GM23338 (cell line): Measurements from ENCODE around the gene TTLL5. TPM values are rescaled to one million over a fixed set of nuclear protein-coding genes. Genes with fewer than 3 reads are reported as not detected.

Experiments used
- ATAC-seq: fragments of 200-7000 bp; cut with Tn5 transposase; 3 replicates; pipeline ENCODE4 v1.9.1; 2020
- DNase-seq: peaks from one replicate; pipeline ENCODE4 v3.0.0-alpha.2; 2015; ENCODE audit warnings: low spot score
- H2AFZ ChIP-seq: fragments of 200-600 bp; sonication (generic); 2 replicates; pipeline ENCODE4 v1.8.0; 2016; ENCODE audit warnings: antibody characterized with exemption, mild to moderate bottlenecking, moderate library complexity
- H3F3A ChIP-seq: fragments of 200-600 bp; sonication (generic); replicated peaks from 2 replicates; pipeline ENCODE4 v1.8.0; 2017; ENCODE audit warnings: antibody characterized with exemption, mixed run types, low read depth
- H3K27ac ChIP-seq: fragments of 200-600 bp; sonication (generic); 2 replicates; pipeline ENCODE4 v1.6.1; 2016; ENCODE audit warnings: low read depth
- H3K27me3 ChIP-seq: fragments of 200-600 bp; sonication (generic); 2 replicates; pipeline ENCODE4 v1.8.0; 2016; ENCODE audit warnings: mild to moderate bottlenecking, mixed run types, moderate library complexity; ENCODE audit not compliant: insufficient read depth
- H3K36me3 ChIP-seq: fragments of 200-600 bp; sonication (generic); 2 replicates; pipeline ENCODE4 v1.8.0; 2016; ENCODE audit warnings: mild to moderate bottlenecking; ENCODE audit not compliant: insufficient read depth
- H3K4me1 ChIP-seq: fragments of 200-600 bp; sonication (generic); 2 replicates; pipeline ENCODE4 v1.8.0; 2016; ENCODE audit warnings: mild to moderate bottlenecking, moderate library complexity; ENCODE audit not compliant: insufficient read depth
- H3K4me2 ChIP-seq: fragments of 200-600 bp; sonication (generic); 2 replicates; pipeline ENCODE4 v1.7.1; 2017; ENCODE audit warnings: mixed run types
- H3K4me3 ChIP-seq: fragments of 200-600 bp; sonication (generic); 2 replicates; pipeline ENCODE4 v1.6.1; 2016; ENCODE audit warnings: mixed run types
- H3K79me2 ChIP-seq: fragments of 200-600 bp; sonication (generic); replicated peaks from 2 replicates; pipeline ENCODE4 v1.8.0; 2017; ENCODE audit warnings: mild to moderate bottlenecking; ENCODE audit not compliant: insufficient read depth
- H3K9me2 ChIP-seq: fragments of 200-600 bp; sonication (generic); 2 replicates; pipeline ENCODE4 v1.8.0; 2017; ENCODE audit not compliant: insufficient read depth
- H4K20me1 ChIP-seq: fragments of 200-600 bp; sonication (generic); replicated peaks from 2 replicates; pipeline ENCODE4 v1.8.0; 2017; ENCODE audit warnings: mild to moderate bottlenecking; ENCODE audit not compliant: insufficient read depth
- H3K27ac Mint-ChIP-seq: 2 replicates; pipeline ENCODE4 v1.8.0; 2020; ENCODE audit warnings: inconsistent platforms, mild to moderate bottlenecking, moderate library complexity, mixed read lengths
- H3K27me3 Mint-ChIP-seq: 3 replicates; pipeline ENCODE4 v1.8.0; 2022; ENCODE audit warnings: low read depth, mild to moderate bottlenecking, moderate library complexity, mixed read lengths, inconsistent platforms; ENCODE audit not compliant: insufficient read depth, poor library complexity
- H3K36me3 Mint-ChIP-seq: 3 replicates; pipeline ENCODE4 v1.8.0; 2021; ENCODE audit warnings: low read depth, mild to moderate bottlenecking, inconsistent platforms, moderate library complexity, mixed read lengths
- H3K4me1 Mint-ChIP-seq: 3 replicates; pipeline ENCODE4 v1.8.0; 2020; ENCODE audit warnings: mild to moderate bottlenecking, inconsistent platforms, mixed read lengths
- H3K4me3 Mint-ChIP-seq: 3 replicates; pipeline ENCODE4 v1.8.0; 2021; ENCODE audit warnings: moderate library complexity, mild to moderate bottlenecking, inconsistent platforms, mixed read lengths
- H3K9me3 Mint-ChIP-seq: 3 replicates; pipeline ENCODE4 v1.8.0; 2020; ENCODE audit warnings: moderate library complexity, mild to moderate bottlenecking, inconsistent platforms, mixed read lengths
- CREB1 ChIP-seq: fragments of 250-450 bp; sonication (Bioruptor Pico); IDR thresholded peaks from 2 replicates; pipeline ENCODE4 v1.5.0; 2020; ENCODE audit warnings: low read depth, mild to moderate bottlenecking, moderate library complexity
- CTCF ChIP-seq, 2 experiments: fragments of 200-600 bp in 1 of 2; sonication (generic) in 1 of 2; conservative IDR thresholded peaks; 2 replicates each; pipeline versions ENCODE4 v1.5.1 to v1.6.1; 2016 to 2017; ENCODE audit warnings: antibody characterized with exemption in 2 of 2, low read depth in 2 of 2, mild to moderate bottlenecking in 2 of 2, moderate library complexity in 1 of 2
- ETS1 ChIP-seq: IDR thresholded peaks from 2 replicates; pipeline ENCODE4 v1.6.1; 2016; ENCODE audit warnings: antibody characterized with exemption
- EZH2phosphoT487 ChIP-seq: fragments of 200-600 bp; sonication (generic); IDR thresholded peaks from one replicate; pipeline ENCODE4 v1.8.1; 2018; ENCODE audit warnings: antibody characterized with exemption; ENCODE audit not compliant: unreplicated experiment
- NANOG ChIP-seq: IDR thresholded peaks from 2 replicates; pipeline ENCODE4 v1.6.1; 2016; ENCODE audit warnings: antibody characterized with exemption, borderline replicate concordance
- REST ChIP-seq: IDR thresholded peaks from one replicate; pipeline ENCODE4 v1.6.1; 2018; ENCODE audit warnings: antibody characterized with exemption; ENCODE audit not compliant: unreplicated experiment
- STAT1 ChIP-seq: IDR thresholded peaks from one replicate; pipeline ENCODE4 v1.6.1; 2016; ENCODE audit warnings: antibody characterized with exemption; ENCODE audit not compliant: unreplicated experiment
- ZNF462 ChIP-seq: fragments of 250-450 bp; sonication (Bioruptor Pico); IDR thresholded peaks from 2 replicates; pipeline ENCODE4 v1.5.0; 2020; ENCODE audit warnings: mild to moderate bottlenecking, moderate library complexity
- polyA plus RNA-seq: library from polyadenylated mRNA; unstranded; fragments of >200 nt; fragmentation: Nextera tagmentation; extraction: Ambion mirVana; gene quantifications from 2 replicates; pipeline ENCODE4 v1.2.1, GENCODE V29; 2016
- total RNA-seq: library from RNA; depleted of rRNA; stranded (reverse); fragments of >200 nt; shearing (Covaris generic); gene quantifications from 2 replicates; pipeline ENCODE4 v1.2.3, GENCODE V29; 2014

TTLL5 gene
- total and polyA plus RNA-seq, 2 experiments from 2014 or later, result 33.5 to 35.4 TPM

GRCh38 chr14:75917322-75917945 lies 256.4 kb downstream of the TTLL5 start (continued):
- TF ChIP-seq ZNF462 (CRISPR knock-in tag) (no peak), EZH2phosphoT487 (no peak), ETS1 (no peak)

GRCh38 chr14:75917946-75918335 lies 256.9 kb downstream of the TTLL5 start:
- H3K79me2 ChIP-seq, result no peaks in the 10 kb centered on the region
- H3K4me3 ChIP-seq, result no peak overlapping the region
- TF ChIP-seq CREB1 (CRISPR knock-in tag) (no peak), ETS1 (no peak), NANOG (no peak), REST (no peak), EZH2phosphoT487 (no peak), STAT1 (no peak), CTCF (conservative IDR thresholded peaks at IDR 0.05; ENCODE audit: low read depth in 2 of 2) (no peak)
- H3K27ac ChIP-seq, result no peak overlapping the region
- no peaks in the 10 kb centered on the region for H3F3A ChIP-seq
- H3K36me3 ChIP-seq, result no peaks in the 10 kb centered on the region
- no peak overlapping the region for H2AFZ ChIP-seq
- ATAC-seq (no peak), DNase-seq (no peak)
- H4K20me1 ChIP-seq, result no peaks in the 10 kb centered on the region
- H3K9me2 ChIP-seq, result no peaks in the 10 kb centered on the region
- Mint-ChIP-seq H3K36me3 (peaks cover 17% of the 10 kb centered on the region; the same call in 2 of the 3 replicates), H3K9me3 (peaks cover 10% of the 10 kb centered on the region; the same call in 2 of the 3 replicates), H3K4me3 (no peak overlapping the region), H3K27me3 (peaks cover 5% of the 10 kb centered on the region), H3K4me1 (peaks cover 18% of the 10 kb centered on the region), H3K27ac (0 out of 2 replicates have a peak overlapping the region, but pooled peaks have one; percentile 33)
- no peaks in the 10 kb centered on the region for H3K27me3 ChIP-seq
- no peak overlapping the region for H3K4me2 ChIP-seq
- H3K4me1 ChIP-seq, result 0 out of 2 replicates have a peak, but pooled peaks cover 12% of the 10 kb centered on the region
